HK-2 (cell line): ENCODE measurements around the gene DDX31.
A peak's percentile ranks its signal among the peaks of the same experiment; 100 is the strongest.

Experiments used
- DNase-seq: peaks from one replicate; pipeline ENCODE4 v3.0.0-alpha.2; 2018; ENCODE audit not compliant: unreplicated experiment

DDX31 gene

GRCh38 chr9:132673355-132673754 lies 3.6 kb upstream of the DDX31 start:
- no peak for DNase-seq

GRCh38 chr9:132672413-132672690 lies 2.6 kb upstream of the DDX31 start:
- no peak for DNase-seq

- no peak for DNase-seq
Measured at GRCh38 chr9:132671620-132672412, 2.0 kb upstream of the DDX31 start.

- DNase-seq, result peak; percentile 37
Measured at GRCh38 chr9:132670457-132671391, 941 bp upstream of the DDX31 start, which contains the start of gene GTF3C4. Gene GTF3C4 (plus strand): TSS chr9:132670464. CDS start chr9:132670599, 135 bp downstream.

GRCh38 chr9:132669319-132669697 lies 475 bp downstream of the DDX31 start:
- DNase-seq, result peak; percentile 80

- no peak for DNase-seq
Measured at GRCh38 chr9:132663851-132664250, 5.9 kb downstream of the DDX31 start.

GRCh38 chr9:132663117-132663516 lies 6.7 kb downstream of the DDX31 start:
- no peak for DNase-seq

- DNase-seq, result no peak
Measured at GRCh38 chr9:132662152-132662945, 7.4 kb downstream of the DDX31 start.

- no peak for DNase-seq
Measured at GRCh38 chr9:132656299-132656698, 13.5 kb downstream of the DDX31 start.

- DNase-seq, result no peak
Measured at GRCh38 chr9:132651259-132651658, 18.5 kb downstream of the DDX31 start.

GRCh38 chr9:132648685-132649084 lies 21.1 kb downstream of the DDX31 start:
- no peak for DNase-seq

- no peak for DNase-seq
Measured at GRCh38 chr9:132648283-132648682, 21.5 kb downstream of the DDX31 start.

GRCh38 chr9:132647806-132648205 lies 22.0 kb downstream of the DDX31 start:
- DNase-seq, result no peak

GRCh38 chr9:132647355-132647754 lies 22.4 kb downstream of the DDX31 start:
- peak; percentile 49 for DNase-seq

GRCh38 chr9:132646726-132647125 lies 23.1 kb downstream of the DDX31 start:
- no peak for DNase-seq

- DNase-seq, result no peak
Measured at GRCh38 chr9:132645711-132646110, 24.1 kb downstream of the DDX31 start.

- no peak for DNase-seq
Measured at GRCh38 chr9:132645306-132645705, 24.5 kb downstream of the DDX31 start.

- DNase-seq, result peak; percentile 18
Measured at GRCh38 chr9:132644251-132644650, 25.5 kb downstream of the DDX31 start.

GRCh38 chr9:132641216-132641615 lies 28.6 kb downstream of the DDX31 start:
- no peak for DNase-seq

- DNase-seq, result no peak
Measured at GRCh38 chr9:132639322-132639721, 30.5 kb downstream of the DDX31 start.

GRCh38 chr9:132638240-132638639 lies 31.5 kb downstream of the DDX31 start:
- DNase-seq, result no peak

- no peak for DNase-seq
Measured at GRCh38 chr9:132637801-132638200, 32.0 kb downstream of the DDX31 start.
